WTC11 (cell line): Measurements from ENCODE around the gene CLPX.

Experiments used
- ATF2 ChIP-seq: sonication (generic); formaldehyde crosslinking; IDR thresholded peaks from 2 replicates; pipeline ENCODE4 v1.8.1; 2022; ENCODE audit warnings: low read depth, missing genetic modification reagents, borderline replicate concordance
- CTCF ChIP-seq: fragments of 200-600 bp; IDR thresholded peaks from 2 replicates; pipeline ENCODE4 v1.8.0; 2022; ENCODE audit warnings: antibody characterized with exemption
- FOXP4 ChIP-seq: sonication (generic); formaldehyde crosslinking; IDR thresholded peaks from 2 replicates; pipeline ENCODE4 v1.8.0; 2022; ENCODE audit warnings: mild to moderate bottlenecking, missing genetic modification reagents
- IRF2 ChIP-seq: sonication (generic); formaldehyde crosslinking; IDR thresholded peaks from 2 replicates; pipeline ENCODE4 v1.8.0; 2022; ENCODE audit warnings: low read depth, missing genetic modification reagents, borderline replicate concordance
- JUN ChIP-seq: sonication (generic); formaldehyde crosslinking; IDR thresholded peaks from 2 replicates; pipeline ENCODE4 v1.8.0; 2023; ENCODE audit warnings: mild to moderate bottlenecking, missing genetic modification reagents
- MAX ChIP-seq: sonication (generic); formaldehyde crosslinking; IDR thresholded peaks from 2 replicates; pipeline ENCODE4 v1.8.0; 2022; ENCODE audit warnings: mild to moderate bottlenecking, missing genetic modification reagents
- MLX ChIP-seq: sonication (generic); formaldehyde crosslinking; IDR thresholded peaks from 2 replicates; pipeline ENCODE4 v1.8.1; 2023; ENCODE audit warnings: mild to moderate bottlenecking, missing genetic modification reagents, moderate library complexity
- NR2C2 ChIP-seq: sonication (generic); formaldehyde crosslinking; IDR thresholded peaks from 2 replicates; pipeline ENCODE4 v1.8.0; 2022; ENCODE audit warnings: mild to moderate bottlenecking, missing genetic modification reagents
- PREB ChIP-seq: sonication (generic); formaldehyde crosslinking; IDR thresholded peaks from 2 replicates; pipeline ENCODE4 v1.8.1; 2022; ENCODE audit warnings: mild to moderate bottlenecking, missing genetic modification reagents, moderate library complexity, borderline replicate concordance
- SP1 ChIP-seq: sonication (generic); formaldehyde crosslinking; conservative IDR thresholded peaks from 2 replicates; pipeline ENCODE4 v1.8.1; 2022; ENCODE audit warnings: missing genetic modification reagents
- TEAD1 ChIP-seq: sonication (generic); formaldehyde crosslinking; IDR thresholded peaks from 2 replicates; pipeline ENCODE4 v1.8.0; 2022; ENCODE audit warnings: mild to moderate bottlenecking, missing genetic modification reagents
- ZBTB43 ChIP-seq: sonication (generic); formaldehyde crosslinking; IDR thresholded peaks from 2 replicates; pipeline ENCODE4 v1.8.1; 2023; ENCODE audit warnings: mild to moderate bottlenecking, missing genetic modification reagents

GRCh38 chr15:65106011-65106590 lies 79.0 kb downstream of the CLPX start:
- TF ChIP-seq ATF2 (CRISPR knock-in tag): no peak
- TF ChIP-seq FOXP4 (CRISPR knock-in tag): no peak
- no peak for TF ChIP-seq MAX (CRISPR knock-in tag)
- TF ChIP-seq CTCF: no peak
- no peak for TF ChIP-seq ZBTB43 (CRISPR knock-in tag)
- TF ChIP-seq PREB (CRISPR knock-in tag): no peak
- TF ChIP-seq TEAD1 (CRISPR knock-in tag): no peak
- no peak for TF ChIP-seq IRF2 (CRISPR knock-in tag)
- TF ChIP-seq MLX: no peak
- TF ChIP-seq JUN: no peak
- no peak for TF ChIP-seq SP1 (CRISPR knock-in tag)
- TF ChIP-seq NR2C2: no peak
